Measurements from ENCODE around the gene ZNF783. TPM values are rescaled to one million over a fixed set of nuclear protein-coding genes. Genes with fewer than 3 reads are reported as not detected.

ZNF783 gene
- total and polyA plus RNA-seq, 2 donors (not counting 1 experiment from before 2014, with no cell fraction given), result 38.1 to 43.8 TPM

- 78% methylated on average over 2 of the region's 2 CpGs for WGBS (ENCODE audit: insufficient coverage)
- peaks cover 0 to 10% (median 1%) of the 10 kb centered on the region in 4 experiments for H3K27me3 ChIP-seq (replicated peaks in 1 of 4; ENCODE audit: control extremely low read depth in 1 of 4, control insufficient read depth in 3 of 4, insufficient read depth in 4 of 4, low read length in 3 of 4)
- Mint-ChIP-seq H3K27me3 (peaks cover 21% of the 10 kb centered on the region), H3K9me3 (ENCODE audit: insufficient read depth) (peaks cover 3% of the 10 kb centered on the region), H3K4me3 (no peak overlapping the region), H3K4me1 (no peaks in the 10 kb centered on the region), H3K27ac (no peak overlapping the region)
- H4K20me1 ChIP-seq (ENCODE audit: control insufficient read depth, insufficient read depth, low read length, poor library complexity, severe bottlenecking), result no peaks in the 10 kb centered on the region
- TF ChIP-seq CTCF (IDR thresholded peaks at IDR 0.05) (no peak), EZH2 (IDR thresholded peaks at IDR 0.05; ENCODE audit: borderline replicate concordance, insufficient read depth, low read depth, low read length, poor library complexity, severe bottlenecking) (no peak)
- H3K36me3 ChIP-seq (replicated peaks in 1 of 2; ENCODE audit: control extremely low read depth in 1 of 2, control insufficient read depth in 1 of 2, extremely low read depth in 1 of 2, insufficient read depth in 2 of 2, low read length in 1 of 2), result no peaks in the 10 kb centered on the region
- H3K9me3 ChIP-seq (ENCODE audit: control extremely low read depth in 1 of 3, control insufficient read depth in 2 of 3, insufficient read depth in 1 of 3, low read length in 2 of 3), result peaks cover 0 to 10% (median 0%) of the 10 kb centered on the region in 3 donors
- intact Hi-C loops (cut with micrococcal nuclease), result no loop called here
- DNase-seq (no peak), ATAC-seq (ENCODE audit: low read depth) (no peak)
- H3K4me3 ChIP-seq (ENCODE audit: control extremely low read depth in 1 of 5, extremely low read depth in 1 of 5, insufficient read depth in 1 of 5, low read depth in 2 of 5, low read length in 4 of 5), result no peak overlapping the region
- CTCF ChIA-PET, result no interaction called here
- H3K9ac ChIP-seq (ENCODE audit: low read length), result no peak overlapping the region
- no peaks in the 10 kb centered on the region for H3K79me2 ChIP-seq (ENCODE audit: control insufficient read depth, insufficient read depth, low read length)
- POLR2A ChIA-PET, result no interaction called here
- no peaks in the 10 kb centered on the region for H3K4me1 ChIP-seq (ENCODE audit: control insufficient read depth in 2 of 2, insufficient read depth in 2 of 2, low read length in 2 of 2)
- no peak overlapping the region for H2AFZ ChIP-seq (ENCODE audit: insufficient read depth, low read depth, low read length, poor library complexity, severe bottlenecking)
- H3K27ac ChIP-seq (ENCODE audit: low read length in 2 of 2), result no peak overlapping the region
- no peak overlapping the region for H3K4me2 ChIP-seq (replicated peaks; ENCODE audit: low read depth, low read length, poor library complexity, severe bottlenecking)
Measured at GRCh38 chr7:149334219-149334618, 72.2 kb downstream of the ZNF783 start.

Small RNA genes within 50 kb of the gene (small RNA-seq; reads per million reads assigned to genes)
- not detected for gene AC004941.2 (ENCODE audit: insufficient read length, low read depth, low replicate concordance)

Other genes with a start within 250 kb of the ZNF783 start
- 34.7 and 36.5 TPM in 2 replicates for gene PDIA4, start 233.7 kb upstream of the ZNF783 start, total RNA-seq
- gene PDIA4, start 233.7 kb upstream of the ZNF783 start, polyA plus RNA-seq, result 31.6 and 38.1 TPM in 2 replicates
- gene ZNF786, start 171.5 kb upstream of the ZNF783 start, total RNA-seq, result 14.7 and 18.0 TPM in 2 replicates
- 3.7 and 6.4 TPM in 2 replicates for gene ZNF786, start 171.5 kb upstream of the ZNF783 start, polyA plus RNA-seq
- gene ZNF425, start 135.9 kb upstream of the ZNF783 start, total RNA-seq, result 2.8 and 3.3 TPM in 2 replicates
- gene ZNF425, start 135.9 kb upstream of the ZNF783 start, polyA plus RNA-seq, result 0.48 and 0.85 TPM in 2 replicates
- gene ZNF398, start 114.7 kb upstream of the ZNF783 start, total RNA-seq, result 21.7 and 22.5 TPM in 2 replicates
- 6.4 and 7.7 TPM in 2 replicates for gene ZNF398, start 114.7 kb upstream of the ZNF783 start, polyA plus RNA-seq
- 25.7 and 26.8 TPM in 2 replicates for gene ZNF282, start 66.7 kb upstream of the ZNF783 start, total RNA-seq
- 5.8 and 8.3 TPM in 2 replicates for gene ZNF282, start 66.7 kb upstream of the ZNF783 start, polyA plus RNA-seq
- 22.5 and 25.7 TPM in 2 replicates for gene ZNF212, start 22.5 kb upstream of the ZNF783 start, total RNA-seq
- gene ZNF212, start 22.5 kb upstream of the ZNF783 start, polyA plus RNA-seq, result 8.1 and 12.8 TPM in 2 replicates
- 14.9 and 16.0 TPM in 2 replicates for gene ZNF777, start 198.9 kb downstream of the ZNF783 start, total RNA-seq
- gene ZNF777, start 198.9 kb downstream of the ZNF783 start, polyA plus RNA-seq, result 5.2 and 8.3 TPM in 2 replicates
- gene ZNF746, start 235.6 kb downstream of the ZNF783 start, total RNA-seq, result 30.4 and 32.2 TPM in 2 replicates
- gene ZNF746, start 235.6 kb downstream of the ZNF783 start, polyA plus RNA-seq, result 15.6 and 19.6 TPM in 2 replicates

Measured in B cell (primary cell).